GM23338 (cell line): Measurements from ENCODE around the gene SLC25A22. TPM values are rescaled to one million over a fixed set of nuclear protein-coding genes. Genes with fewer than 3 reads are reported as not detected.

Experiments used
- ATAC-seq: fragments of 200-7000 bp; cut with Tn5 transposase; 3 replicates; pipeline ENCODE4 v1.9.1; 2020
- DNase-seq: peaks from one replicate; pipeline ENCODE4 v3.0.0-alpha.2; 2015; ENCODE audit warnings: low spot score
- H2AFZ ChIP-seq: fragments of 200-600 bp; sonication (generic); 2 replicates; pipeline ENCODE4 v1.8.0; 2016; ENCODE audit warnings: antibody characterized with exemption, mild to moderate bottlenecking, moderate library complexity
- H3F3A ChIP-seq: fragments of 200-600 bp; sonication (generic); replicated peaks from 2 replicates; pipeline ENCODE4 v1.8.0; 2017; ENCODE audit warnings: antibody characterized with exemption, mixed run types, low read depth
- H3K27ac ChIP-seq: fragments of 200-600 bp; sonication (generic); 2 replicates; pipeline ENCODE4 v1.6.1; 2016; ENCODE audit warnings: low read depth
- H3K27me3 ChIP-seq: fragments of 200-600 bp; sonication (generic); 2 replicates; pipeline ENCODE4 v1.8.0; 2016; ENCODE audit warnings: mild to moderate bottlenecking, mixed run types, moderate library complexity; ENCODE audit not compliant: insufficient read depth
- H3K36me3 ChIP-seq: fragments of 200-600 bp; sonication (generic); 2 replicates; pipeline ENCODE4 v1.8.0; 2016; ENCODE audit warnings: mild to moderate bottlenecking; ENCODE audit not compliant: insufficient read depth
- H3K4me1 ChIP-seq: fragments of 200-600 bp; sonication (generic); 2 replicates; pipeline ENCODE4 v1.8.0; 2016; ENCODE audit warnings: mild to moderate bottlenecking, moderate library complexity; ENCODE audit not compliant: insufficient read depth
- H3K4me2 ChIP-seq: fragments of 200-600 bp; sonication (generic); 2 replicates; pipeline ENCODE4 v1.7.1; 2017; ENCODE audit warnings: mixed run types
- H3K4me3 ChIP-seq: fragments of 200-600 bp; sonication (generic); 2 replicates; pipeline ENCODE4 v1.6.1; 2016; ENCODE audit warnings: mixed run types
- H3K79me2 ChIP-seq: fragments of 200-600 bp; sonication (generic); replicated peaks from 2 replicates; pipeline ENCODE4 v1.8.0; 2017; ENCODE audit warnings: mild to moderate bottlenecking; ENCODE audit not compliant: insufficient read depth
- H3K9me2 ChIP-seq: fragments of 200-600 bp; sonication (generic); 2 replicates; pipeline ENCODE4 v1.8.0; 2017; ENCODE audit not compliant: insufficient read depth
- H4K20me1 ChIP-seq: fragments of 200-600 bp; sonication (generic); replicated peaks from 2 replicates; pipeline ENCODE4 v1.8.0; 2017; ENCODE audit warnings: mild to moderate bottlenecking; ENCODE audit not compliant: insufficient read depth
- H3K27ac Mint-ChIP-seq: 2 replicates; pipeline ENCODE4 v1.8.0; 2020; ENCODE audit warnings: inconsistent platforms, mild to moderate bottlenecking, moderate library complexity, mixed read lengths
- H3K27me3 Mint-ChIP-seq: 3 replicates; pipeline ENCODE4 v1.8.0; 2022; ENCODE audit warnings: low read depth, mild to moderate bottlenecking, moderate library complexity, mixed read lengths, inconsistent platforms; ENCODE audit not compliant: insufficient read depth, poor library complexity
- H3K36me3 Mint-ChIP-seq: 3 replicates; pipeline ENCODE4 v1.8.0; 2021; ENCODE audit warnings: low read depth, mild to moderate bottlenecking, inconsistent platforms, moderate library complexity, mixed read lengths
- H3K4me1 Mint-ChIP-seq: 3 replicates; pipeline ENCODE4 v1.8.0; 2020; ENCODE audit warnings: mild to moderate bottlenecking, inconsistent platforms, mixed read lengths
- H3K4me3 Mint-ChIP-seq: 3 replicates; pipeline ENCODE4 v1.8.0; 2021; ENCODE audit warnings: moderate library complexity, mild to moderate bottlenecking, inconsistent platforms, mixed read lengths
- H3K9me3 Mint-ChIP-seq: 3 replicates; pipeline ENCODE4 v1.8.0; 2020; ENCODE audit warnings: moderate library complexity, mild to moderate bottlenecking, inconsistent platforms, mixed read lengths
- EZH2phosphoT487 ChIP-seq: fragments of 200-600 bp; sonication (generic); IDR thresholded peaks from one replicate; pipeline ENCODE4 v1.8.1; 2018; ENCODE audit warnings: antibody characterized with exemption; ENCODE audit not compliant: unreplicated experiment
- JUNB ChIP-seq: IDR thresholded peaks from one replicate; pipeline ENCODE4 v1.6.1; 2016; ENCODE audit warnings: antibody characterized with exemption; ENCODE audit not compliant: unreplicated experiment
- NANOG ChIP-seq: IDR thresholded peaks from 2 replicates; pipeline ENCODE4 v1.6.1; 2016; ENCODE audit warnings: antibody characterized with exemption, borderline replicate concordance
- POLR2AphosphoS5 ChIP-seq: IDR thresholded peaks from 2 replicates; pipeline ENCODE4 v1.6.1; 2016; ENCODE audit warnings: antibody characterized with exemption, low read depth
- ZNF114 ChIP-seq: fragments of 250-450 bp; sonication (Bioruptor Pico); IDR thresholded peaks from 2 replicates; pipeline ENCODE4 v1.5.0; 2020; ENCODE audit warnings: mild to moderate bottlenecking, moderate library complexity
- polyA plus RNA-seq: library from polyadenylated mRNA; unstranded; fragments of >200 nt; fragmentation: Nextera tagmentation; extraction: Ambion mirVana; gene quantifications from 2 replicates; pipeline ENCODE4 v1.2.1, GENCODE V29; 2016
- total RNA-seq: library from RNA; depleted of rRNA; stranded (reverse); fragments of >200 nt; shearing (Covaris generic); gene quantifications from 2 replicates; pipeline ENCODE4 v1.2.3, GENCODE V29; 2014
- TF ChIP-seq, protein P1 (sequence below): fragments of 250-450 bp; sonication (Bioruptor Pico); IDR thresholded peaks from 2 replicates; pipeline ENCODE4 v1.5.0; 2020; ENCODE audit warnings: mild to moderate bottlenecking, moderate library complexity

The SLC25A22 gene
- total and polyA plus RNA-seq, 2 experiments from 2014 or later, result 21.0 to 46.4 TPM

DNA sequence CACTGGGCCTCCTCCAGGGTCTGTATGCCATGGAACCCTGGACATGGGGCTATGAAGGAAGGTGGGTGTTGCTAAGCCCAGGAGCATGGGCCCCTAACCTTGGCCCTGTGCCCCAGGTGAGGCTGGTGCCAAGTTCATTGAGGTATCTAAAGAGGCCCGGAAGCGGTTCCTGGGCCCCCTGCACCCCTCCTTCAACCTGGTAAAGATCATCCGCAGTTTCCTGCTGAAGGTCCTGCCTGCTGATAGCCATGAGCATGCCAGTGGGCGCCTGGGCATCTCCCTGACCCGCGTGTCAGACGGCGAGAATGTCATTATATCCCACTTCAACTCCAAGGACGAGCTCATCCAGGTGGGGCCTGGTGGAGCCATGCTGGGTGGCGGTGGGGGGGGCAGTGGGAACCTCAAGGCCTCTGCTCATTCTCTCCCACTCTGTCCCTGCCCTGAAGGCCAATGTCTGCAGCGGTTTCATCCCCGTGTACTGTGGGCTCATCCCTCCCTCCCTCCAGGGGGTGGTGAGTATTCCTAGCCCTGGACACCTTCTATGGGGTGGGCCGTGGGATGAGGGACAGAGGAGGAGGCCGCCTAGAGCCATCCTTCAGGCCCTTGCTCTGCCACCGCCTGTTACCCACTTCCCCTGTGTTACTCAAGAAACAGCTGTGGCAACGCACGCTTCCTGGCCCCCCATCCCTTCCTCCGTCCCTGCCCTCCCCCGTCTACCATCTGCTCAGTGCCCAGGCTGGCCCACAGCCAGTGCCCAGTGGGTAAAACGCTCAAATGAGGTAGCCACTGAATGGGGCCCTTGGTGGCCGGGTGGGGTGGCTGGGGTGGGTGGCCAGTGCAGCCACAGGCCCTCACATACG, 23.7 kb upstream of the SLC25A22 start:
- no peak overlapping the region for H2AFZ ChIP-seq
- Mint-ChIP-seq H3K27me3 (peaks cover 24% of the 10 kb centered on the region), H3K27ac (no peak overlapping the region), H3K4me1 (peaks cover 13% of the 10 kb centered on the region), H3K9me3 (no peaks in the 10 kb centered on the region), H3K4me3 (no peak overlapping the region), H3K36me3 (peaks cover 7% of the 10 kb centered on the region; the same call in 1 of the 3 replicates)
- H3F3A ChIP-seq, result peaks cover 9% of the 10 kb centered on the region; the same call in 1 of the 2 replicates
- no peaks in the 10 kb centered on the region for H3K36me3 ChIP-seq
- no peaks in the 10 kb centered on the region for H3K9me2 ChIP-seq
- no peaks in the 10 kb centered on the region for H3K27me3 ChIP-seq
- no peak overlapping the region for H3K4me3 ChIP-seq
- peaks cover 7% of the 10 kb centered on the region; the same call in 1 of the 2 replicates for H3K4me1 ChIP-seq
- no peak overlapping the region for H3K27ac ChIP-seq
- H3K4me2 ChIP-seq, result no peak overlapping the region
- no peak for ATAC-seq
- no peak for DNase-seq
- H3K79me2 ChIP-seq, result 0 out of 2 replicates have a peak, but pooled peaks cover 5% of the 10 kb centered on the region
- peaks cover 17% of the 10 kb centered on the region for H4K20me1 ChIP-seq
- TF ChIP-seq POLR2AphosphoS5 (no peak), ZNF114 (CRISPR knock-in tag) (no peak), JUNB (no peak), EZH2phosphoT487 (no peak), NANOG (no peak)
- TF ChIP-seq, protein P1, sequence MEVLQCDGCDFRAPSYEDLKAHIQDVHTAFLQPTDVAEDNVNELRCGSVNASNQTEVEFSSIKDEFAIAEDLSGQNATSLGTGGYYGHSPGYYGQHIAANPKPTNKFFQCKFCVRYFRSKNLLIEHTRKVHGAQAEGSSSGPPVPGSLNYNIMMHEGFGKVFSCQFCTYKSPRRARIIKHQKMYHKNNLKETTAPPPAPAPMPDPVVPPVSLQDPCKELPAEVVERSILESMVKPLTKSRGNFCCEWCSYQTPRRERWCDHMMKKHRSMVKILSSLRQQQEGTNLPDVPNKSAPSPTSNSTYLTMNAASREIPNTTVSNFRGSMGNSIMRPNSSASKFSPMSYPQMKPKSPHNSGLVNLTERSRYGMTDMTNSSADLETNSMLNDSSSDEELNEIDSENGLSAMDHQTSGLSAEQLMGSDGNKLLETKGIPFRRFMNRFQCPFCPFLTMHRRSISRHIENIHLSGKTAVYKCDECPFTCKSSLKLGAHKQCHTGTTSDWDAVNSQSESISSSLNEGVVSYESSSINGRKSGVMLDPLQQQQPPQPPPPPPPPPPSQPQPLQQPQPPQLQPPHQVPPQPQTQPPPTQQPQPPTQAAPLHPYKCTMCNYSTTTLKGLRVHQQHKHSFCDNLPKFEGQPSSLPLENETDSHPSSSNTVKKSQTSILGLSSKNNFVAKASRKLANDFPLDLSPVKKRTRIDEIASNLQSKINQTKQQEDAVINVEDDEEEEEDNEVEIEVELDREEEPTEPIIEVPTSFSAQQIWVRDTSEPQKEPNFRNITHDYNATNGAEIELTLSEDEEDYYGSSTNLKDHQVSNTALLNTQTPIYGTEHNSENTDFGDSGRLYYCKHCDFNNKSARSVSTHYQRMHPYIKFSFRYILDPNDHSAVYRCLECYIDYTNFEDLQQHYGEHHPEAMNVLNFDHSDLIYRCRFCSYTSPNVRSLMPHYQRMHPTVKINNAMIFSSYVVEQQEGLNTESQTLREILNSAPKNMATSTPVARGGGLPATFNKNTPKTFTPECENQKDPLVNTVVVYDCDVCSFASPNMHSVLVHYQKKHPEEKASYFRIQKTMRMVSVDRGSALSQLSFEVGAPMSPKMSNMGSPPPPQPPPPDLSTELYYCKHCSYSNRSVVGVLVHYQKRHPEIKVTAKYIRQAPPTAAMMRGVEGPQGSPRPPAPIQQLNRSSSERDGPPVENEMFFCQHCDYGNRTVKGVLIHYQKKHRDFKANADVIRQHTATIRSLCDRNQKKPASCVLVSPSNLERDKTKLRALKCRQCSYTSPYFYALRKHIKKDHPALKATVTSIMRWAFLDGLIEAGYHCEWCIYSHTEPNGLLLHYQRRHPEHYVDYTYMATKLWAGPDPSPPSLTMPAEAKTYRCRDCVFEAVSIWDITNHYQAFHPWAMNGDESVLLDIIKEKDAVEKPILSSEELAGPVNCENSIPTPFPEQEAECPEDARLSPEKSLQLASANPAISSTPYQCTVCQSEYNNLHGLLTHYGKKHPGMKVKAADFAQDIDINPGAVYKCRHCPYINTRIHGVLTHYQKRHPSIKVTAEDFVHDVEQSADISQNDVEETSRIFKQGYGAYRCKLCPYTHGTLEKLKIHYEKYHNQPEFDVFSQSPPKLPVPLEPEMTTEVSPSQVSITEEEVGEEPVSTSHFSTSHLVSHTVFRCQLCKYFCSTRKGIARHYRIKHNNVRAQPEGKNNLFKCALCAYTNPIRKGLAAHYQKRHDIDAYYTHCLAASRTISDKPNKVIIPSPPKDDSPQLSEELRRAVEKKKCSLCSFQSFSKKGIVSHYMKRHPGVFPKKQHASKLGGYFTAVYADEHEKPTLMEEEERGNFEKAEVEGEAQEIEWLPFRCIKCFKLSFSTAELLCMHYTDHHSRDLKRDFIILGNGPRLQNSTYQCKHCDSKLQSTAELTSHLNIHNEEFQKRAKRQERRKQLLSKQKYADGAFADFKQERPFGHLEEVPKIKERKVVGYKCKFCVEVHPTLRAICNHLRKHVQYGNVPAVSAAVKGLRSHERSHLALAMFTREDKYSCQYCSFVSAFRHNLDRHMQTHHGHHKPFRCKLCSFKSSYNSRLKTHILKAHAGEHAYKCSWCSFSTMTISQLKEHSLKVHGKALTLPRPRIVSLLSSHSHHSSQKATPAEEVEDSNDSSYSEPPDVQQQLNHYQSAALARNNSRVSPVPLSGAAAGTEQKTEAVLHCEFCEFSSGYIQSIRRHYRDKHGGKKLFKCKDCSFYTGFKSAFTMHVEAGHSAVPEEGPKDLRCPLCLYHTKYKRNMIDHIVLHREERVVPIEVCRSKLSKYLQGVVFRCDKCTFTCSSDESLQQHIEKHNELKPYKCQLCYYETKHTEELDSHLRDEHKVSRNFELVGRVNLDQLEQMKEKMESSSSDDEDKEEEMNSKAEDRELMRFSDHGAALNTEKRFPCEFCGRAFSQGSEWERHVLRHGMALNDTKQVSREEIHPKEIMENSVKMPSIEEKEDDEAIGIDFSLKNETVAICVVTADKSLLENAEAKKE (CRISPR knock-in tag), result no peak
